ENCODE measurements around the gene METTL9. TPM values are rescaled to one million over a fixed set of nuclear protein-coding genes. Genes with fewer than 3 reads are reported as not detected.

METTL9 gene
- polyA plus RNA-seq, 3 donors, result 181 to 400 (median 373) TPM

DNA sequence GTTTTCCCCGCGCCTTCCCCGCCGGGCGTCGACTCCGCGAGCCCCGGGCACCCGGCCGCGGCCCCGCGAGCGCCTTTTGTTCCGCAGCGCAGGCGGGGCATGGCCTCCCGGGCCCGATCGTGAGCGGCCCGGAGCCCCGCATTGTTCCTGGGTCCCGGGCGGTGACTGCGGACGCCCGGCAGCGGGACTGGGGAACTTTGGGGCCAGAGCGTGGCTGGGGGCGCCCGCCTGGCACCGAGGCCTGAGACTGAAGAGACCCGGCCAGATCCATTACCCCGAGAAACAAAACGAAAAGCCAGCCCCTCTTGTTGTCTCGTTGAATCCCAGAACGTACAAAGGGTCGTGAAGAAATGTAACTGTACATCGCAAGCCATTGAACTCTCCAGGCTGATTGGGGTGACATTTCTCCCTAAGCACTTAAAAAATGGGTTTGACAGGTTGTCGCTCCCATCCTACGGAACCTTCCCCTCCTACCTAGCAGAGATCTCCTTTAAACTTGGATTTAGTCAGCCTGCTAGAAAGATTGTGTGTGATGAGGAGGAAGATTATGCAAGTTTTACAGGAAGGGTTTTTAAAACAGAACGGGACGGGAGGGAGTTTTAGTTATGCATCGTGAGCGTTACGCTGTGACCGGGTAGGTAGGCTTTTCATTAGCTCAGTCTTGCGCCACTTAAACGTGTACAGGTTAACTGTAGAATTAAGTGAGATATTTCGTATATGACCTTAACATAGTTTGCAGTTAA, 825 bp downstream of the METTL9 start:
- Histone ChIP-seq H2AFZ (ENCODE audit: insufficient read depth, low read depth, low read length, poor library complexity, severe bottlenecking) (peak overlapping the region; percentile 91), H3K27ac (ENCODE audit: low read depth in 1 of 2, low read length in 2 of 2) (peak overlapping the region; percentile 96), H3K9me3 (replicated peaks in 1 of 2; ENCODE audit: control insufficient read depth in 1 of 2, insufficient read depth in 1 of 2, low read length in 2 of 2) (no peaks in the 10 kb centered on the region), H3K4me3 (replicated peaks in 1 of 3; ENCODE audit: low read depth in 2 of 3, low read length in 3 of 3) (peak overlapping the region; percentile 83 to 98 (median 88)), H3K9ac (ENCODE audit: insufficient read depth, low read length, poor library complexity, severe bottlenecking) (peak overlapping the region; percentile 91), H3K4me1 (ENCODE audit: control insufficient read depth in 1 of 2, insufficient read depth in 2 of 2, low read length in 2 of 2) (peaks cover 66 to 79% of the 10 kb centered on the region in 2 donors), H3K27me3 (ENCODE audit: control insufficient read depth in 2 of 2, insufficient read depth in 2 of 2, low read length in 2 of 2) (no peaks in the 10 kb centered on the region), H3K36me3 (replicated peaks in 1 of 2; ENCODE audit: control insufficient read depth in 1 of 2, insufficient read depth in 2 of 2, low read length in 2 of 2) (no peaks in the 10 kb centered on the region), H3K79me2 (ENCODE audit: insufficient read depth, low read length) (peaks cover 84% of the 10 kb centered on the region), H4K20me1 (ENCODE audit: insufficient read depth, low read length) (peaks cover 29% of the 10 kb centered on the region), H3K4me2 (replicated peaks; ENCODE audit: extremely low read depth, low read length, poor library complexity, severe bottlenecking) (peak overlapping the region; percentile 84)
- no peaks in the 10 kb centered on the region for H3K9me3 Mint-ChIP-seq
- H3K4me3 Mint-ChIP-seq, result peak overlapping the region; percentile 89 to 95
- TF ChIP-seq CTCF (IDR thresholded peaks at IDR 0.05), result peak; percentile 10
- H3K27me3 Mint-ChIP-seq (ENCODE audit: low read depth in 3 of 3), result no peaks in the 10 kb centered on the region
- peaks cover 64% of the 10 kb centered on the region for H3K4me1 Mint-ChIP-seq
- peaks cover 0 to 4% of the 10 kb centered on the region in 2 donors for H3K36me3 Mint-ChIP-seq
- intact Hi-C loops (cut with micrococcal nuclease), result loop anchor here in 1 of 2 donors (5.0 kb wide), 1 partner anchor 42 kb away; no protein-coding TSS in a partner anchor
- under 1% methylated on average over 49 of the region's 52 CpGs for WGBS (ENCODE audit: insufficient coverage)
- H3K27ac Mint-ChIP-seq, result peak overlapping the region; percentile 91 to 97 (median 93)
- DNase-seq, result peak in 2 of 3 donors; percentile 56 to 66

GRCh38 chr16:21602785-21603184, 3.4 kb downstream of the METTL9 start:
- H3K4me1 Mint-ChIP-seq, result peaks cover 76% of the 10 kb centered on the region
- Histone ChIP-seq H4K20me1 (ENCODE audit: insufficient read depth, low read length) (peaks cover 44% of the 10 kb centered on the region), H3K4me3 (replicated peaks in 1 of 3; ENCODE audit: low read depth in 2 of 3, low read length in 3 of 3) (peak overlapping the region in 2 of 3 experiments; percentile 83 to 98), H3K4me2 (replicated peaks; ENCODE audit: extremely low read depth, low read length, poor library complexity, severe bottlenecking) (peak overlapping the region; percentile 84), H3K9ac (ENCODE audit: insufficient read depth, low read length, poor library complexity, severe bottlenecking) (peak overlapping the region; percentile 91), H3K4me1 (ENCODE audit: control insufficient read depth in 1 of 2, insufficient read depth in 2 of 2, low read length in 2 of 2) (peaks cover 78 to 89% of the 10 kb centered on the region in 2 donors), H3K27me3 (ENCODE audit: control insufficient read depth in 2 of 2, insufficient read depth in 2 of 2, low read length in 2 of 2) (no peaks in the 10 kb centered on the region), H3K79me2 (ENCODE audit: insufficient read depth, low read length) (peaks cover 95% of the 10 kb centered on the region), H3K36me3 (replicated peaks in 1 of 2; ENCODE audit: control insufficient read depth in 1 of 2, insufficient read depth in 2 of 2, low read length in 2 of 2) (no peaks in the 10 kb centered on the region), H3K9me3 (replicated peaks in 1 of 2; ENCODE audit: control insufficient read depth in 1 of 2, insufficient read depth in 1 of 2, low read length in 2 of 2) (no peaks in the 10 kb centered on the region), H3K27ac (ENCODE audit: low read depth in 1 of 2, low read length in 2 of 2) (peak overlapping the region; percentile 22 to 96), H2AFZ (ENCODE audit: insufficient read depth, low read depth, low read length, poor library complexity, severe bottlenecking) (no peak overlapping the region)
- no peaks in the 10 kb centered on the region for H3K9me3 Mint-ChIP-seq
- H3K36me3 Mint-ChIP-seq, result peaks cover 0 to 4% of the 10 kb centered on the region in 2 donors
- TF ChIP-seq CTCF (IDR thresholded peaks at IDR 0.05), result no peak
- 100% methylated on average over 1 of the region's 3 CpGs for WGBS (ENCODE audit: insufficient coverage)
- H3K27me3 Mint-ChIP-seq (ENCODE audit: low read depth in 3 of 3), result no peaks in the 10 kb centered on the region
- peak overlapping the region; percentile 71 to 85 for H3K4me3 Mint-ChIP-seq
- H3K27ac Mint-ChIP-seq, result peak overlapping the region; percentile 66 to 93 (median 91)
- intact Hi-C loops (cut with micrococcal nuclease), result loop anchor here in 1 of 2 donors (5.0 kb wide), 1 partner anchor 40 kb away; no protein-coding TSS in a partner anchor
- DNase-seq, result no peak

Data from CD14-positive monocyte (primary cell).